Tibial nerve (tissue), 4 donors: ENCODE results near the gene TMEM138.
A peak's percentile ranks its signal among the peaks of the same experiment; 100 is the strongest.

Source experiments
- EP300 ChIP-seq, 2 donors: sonication (generic); formaldehyde crosslinking; IDR thresholded peaks; one replicate each; pipeline ENCODE4 v1.6.1; 2017; ENCODE audit warnings: antibody characterized with exemption in 2 of 2, mild to moderate bottlenecking in 1 of 2
- TF ChIP-seq, protein P1 (sequence below), 5 experiments: fragments of 200-600 bp in 3 of 5; fragments of 450-650 bp in 2 of 5; sonication (generic) in 3 of 5; IDR thresholded peaks; one replicate each; pipeline ENCODE4 v1.5.1; 2016 to 2019; ENCODE audit warnings: antibody characterized with exemption in 5 of 5, mild to moderate bottlenecking in 3 of 5, moderate library complexity in 2 of 5

DNA sequence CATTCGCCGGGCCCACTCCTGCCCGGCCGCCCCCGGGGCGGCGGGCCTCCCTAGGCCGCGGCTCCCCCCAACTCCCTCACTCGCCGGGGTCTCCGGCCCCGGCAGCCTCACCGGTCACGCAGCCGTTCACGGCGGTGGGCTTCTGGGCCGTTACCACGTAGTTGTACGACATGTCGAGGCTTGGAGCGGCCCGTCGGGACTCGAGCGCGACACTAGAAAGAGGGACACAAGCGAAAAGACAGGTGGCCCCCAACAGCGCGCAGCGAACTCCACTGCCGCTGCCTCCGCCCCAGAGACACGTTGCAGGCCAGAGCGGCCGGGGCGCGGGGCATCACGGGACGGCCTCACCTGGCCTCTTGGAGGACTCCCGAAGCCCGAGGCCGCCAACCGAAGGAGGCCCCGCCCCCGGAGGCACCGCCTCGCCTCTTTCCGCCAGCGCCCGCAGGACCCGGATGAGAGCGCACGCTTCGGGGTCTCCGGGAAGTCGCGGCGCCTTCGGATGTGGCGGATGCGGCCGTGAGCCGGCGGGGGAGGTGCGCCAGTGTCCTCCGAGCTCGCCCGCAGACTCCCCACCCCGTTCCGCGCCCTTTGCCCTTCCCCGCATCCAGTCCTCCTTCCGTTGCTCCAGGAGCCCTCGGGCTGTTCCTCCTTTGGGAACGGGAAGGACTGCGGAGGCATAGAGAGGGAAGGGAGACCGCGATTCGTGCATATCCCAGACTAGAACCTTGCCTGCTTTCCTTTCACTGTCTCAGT lies 29.2 kb upstream of the TMEM138 start, which contains the start of the genes DDB1 and TKFC:
- TF ChIP-seq, protein P1, sequence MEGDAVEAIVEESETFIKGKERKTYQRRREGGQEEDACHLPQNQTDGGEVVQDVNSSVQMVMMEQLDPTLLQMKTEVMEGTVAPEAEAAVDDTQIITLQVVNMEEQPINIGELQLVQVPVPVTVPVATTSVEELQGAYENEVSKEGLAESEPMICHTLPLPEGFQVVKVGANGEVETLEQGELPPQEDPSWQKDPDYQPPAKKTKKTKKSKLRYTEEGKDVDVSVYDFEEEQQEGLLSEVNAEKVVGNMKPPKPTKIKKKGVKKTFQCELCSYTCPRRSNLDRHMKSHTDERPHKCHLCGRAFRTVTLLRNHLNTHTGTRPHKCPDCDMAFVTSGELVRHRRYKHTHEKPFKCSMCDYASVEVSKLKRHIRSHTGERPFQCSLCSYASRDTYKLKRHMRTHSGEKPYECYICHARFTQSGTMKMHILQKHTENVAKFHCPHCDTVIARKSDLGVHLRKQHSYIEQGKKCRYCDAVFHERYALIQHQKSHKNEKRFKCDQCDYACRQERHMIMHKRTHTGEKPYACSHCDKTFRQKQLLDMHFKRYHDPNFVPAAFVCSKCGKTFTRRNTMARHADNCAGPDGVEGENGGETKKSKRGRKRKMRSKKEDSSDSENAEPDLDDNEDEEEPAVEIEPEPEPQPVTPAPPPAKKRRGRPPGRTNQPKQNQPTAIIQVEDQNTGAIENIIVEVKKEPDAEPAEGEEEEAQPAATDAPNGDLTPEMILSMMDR (IDR thresholded peaks at IDR 0.05) = peak in 2 of 5 experiments; percentile 39 to 50
- peak; percentile 72 to 92 for TF ChIP-seq EP300 (IDR thresholded peaks at IDR 0.05)
